ENCODE measurements around the gene CEMP1.
"Not testable (repeated sequence)": the region's sequence is repeated elsewhere in the genome, so short reads cannot be mapped to it uniquely, and the experiment has no call there.

DNA sequence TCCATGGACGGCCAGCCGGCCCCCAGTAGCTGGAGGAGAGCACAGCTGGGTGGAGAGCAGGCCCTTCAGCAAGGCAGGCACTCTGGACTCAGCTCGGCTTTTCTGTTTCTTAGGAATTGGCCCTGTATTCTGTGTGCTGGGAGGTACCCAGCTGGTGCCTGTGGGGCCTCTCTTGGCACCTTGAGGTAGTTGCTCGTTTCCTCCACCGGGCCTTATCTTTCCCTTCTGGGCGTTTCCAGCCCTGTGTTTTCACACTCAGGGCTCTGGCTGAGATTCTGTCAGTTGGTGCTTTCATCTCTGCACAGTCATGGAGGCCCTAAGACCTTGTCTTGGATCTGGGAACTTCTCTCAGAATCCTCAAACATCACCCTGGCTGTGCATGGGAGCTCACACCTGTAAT lies 36.3 kb upstream of the CEMP1 start:
- TF ChIP-seq POLR2A (IDR thresholded peaks at IDR 0.05; ENCODE audit: low read depth, low read length); POLR2AphosphoS5 (IDR thresholded peaks at IDR 0.05; ENCODE audit: low read depth, low read length); TAF1 (IDR thresholded peaks at IDR 0.05; ENCODE audit: borderline replicate concordance, low read depth, low read length): not testable (repeated sequence)
